EL (cell line): Measurements from ENCODE around the gene LINC01488.

Source experiments
- DNase-seq: peaks from one replicate; pipeline ENCODE4 v3.0.0-alpha.2; 2016

LINC01488 gene

DNA sequence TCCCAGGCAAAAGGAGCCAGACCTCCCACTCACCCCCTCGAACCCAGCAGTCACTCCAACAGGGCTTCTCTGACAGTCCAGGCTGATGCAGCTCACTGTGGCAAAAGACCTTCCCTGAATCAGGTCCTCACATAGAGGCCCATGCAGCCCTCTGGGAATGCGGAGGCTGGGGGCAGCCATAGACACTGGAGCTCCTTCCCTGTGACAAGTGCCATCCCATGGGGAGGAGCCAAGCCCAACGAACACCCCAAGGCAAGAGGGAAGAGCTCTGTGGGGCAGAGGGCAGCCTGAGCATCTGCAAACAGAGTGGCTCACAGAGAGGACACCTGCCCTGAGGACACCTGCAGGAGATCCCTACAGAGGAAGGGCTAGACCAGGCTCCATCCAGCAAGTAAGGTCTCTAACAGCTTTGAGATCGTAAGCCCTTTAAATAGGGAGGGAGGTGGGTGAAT is at the start of gene LINC01488:
TSS of gene LINC01488 (plus strand) at position 271 of the 452 bp plus-strand sequence.
- DNase-seq = no peak

DNA sequence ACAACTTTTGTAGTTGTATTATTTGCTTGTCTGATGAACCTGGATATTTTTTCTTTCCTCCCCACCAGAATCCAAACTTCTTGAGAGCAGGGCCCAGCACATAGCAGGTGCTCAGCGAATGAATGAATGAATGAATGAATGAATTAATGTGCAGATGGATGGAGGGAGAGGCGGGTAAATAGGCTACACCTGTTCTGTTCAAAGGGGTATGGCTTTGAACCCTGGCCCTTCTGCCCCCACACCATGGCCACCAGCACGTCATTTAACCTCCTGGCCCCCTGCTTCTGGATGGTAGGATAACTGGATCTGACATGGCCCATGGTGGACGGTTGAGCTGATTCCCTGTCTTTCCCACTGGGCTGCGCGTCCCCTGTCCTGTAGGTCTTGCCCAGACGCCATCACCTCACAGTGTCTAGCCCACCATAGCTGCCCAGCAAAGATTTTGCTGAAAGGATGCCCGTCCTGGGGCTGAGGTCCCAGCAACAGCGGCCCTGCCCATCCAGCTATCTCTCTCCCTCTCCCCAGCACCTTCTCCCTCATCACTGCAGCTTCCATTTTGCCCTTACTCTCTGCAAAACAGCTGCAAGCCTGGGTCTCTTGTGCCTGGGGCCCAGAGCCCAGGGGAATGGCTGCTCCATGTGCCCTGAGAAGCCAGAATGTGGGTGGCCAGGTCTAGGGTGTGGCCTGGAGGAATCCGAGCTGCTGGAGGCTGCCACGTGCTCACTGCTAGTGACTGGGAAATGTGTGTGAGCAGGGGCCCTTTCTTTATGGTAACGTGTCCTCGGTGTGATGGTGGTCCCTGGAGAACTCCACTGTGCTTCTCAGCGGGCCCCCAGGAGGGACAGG is 49.3 kb upstream of the LINC01488 start:
- DNase-seq = no peak

DNA sequence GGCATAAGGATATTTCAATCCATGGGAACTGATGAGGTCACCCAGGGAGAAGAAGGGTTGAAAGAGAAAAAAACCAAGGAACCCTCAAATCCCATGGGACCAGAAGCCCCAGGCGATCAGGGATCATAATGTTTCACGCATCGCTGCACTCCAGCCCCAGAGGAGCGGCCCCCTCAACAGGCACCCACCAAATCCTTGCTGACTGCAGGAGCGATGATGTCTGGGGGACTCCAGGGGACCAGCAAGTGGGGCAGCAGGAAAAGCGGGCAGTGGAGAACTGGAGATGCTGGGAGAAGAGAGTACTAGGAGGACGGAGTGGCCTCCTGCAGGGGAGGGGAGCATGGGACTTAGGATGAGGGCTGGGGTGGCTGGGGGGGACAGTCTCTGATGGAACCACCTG is 47.7 kb upstream of the LINC01488 start:
- DNase-seq = no peak

DNA sequence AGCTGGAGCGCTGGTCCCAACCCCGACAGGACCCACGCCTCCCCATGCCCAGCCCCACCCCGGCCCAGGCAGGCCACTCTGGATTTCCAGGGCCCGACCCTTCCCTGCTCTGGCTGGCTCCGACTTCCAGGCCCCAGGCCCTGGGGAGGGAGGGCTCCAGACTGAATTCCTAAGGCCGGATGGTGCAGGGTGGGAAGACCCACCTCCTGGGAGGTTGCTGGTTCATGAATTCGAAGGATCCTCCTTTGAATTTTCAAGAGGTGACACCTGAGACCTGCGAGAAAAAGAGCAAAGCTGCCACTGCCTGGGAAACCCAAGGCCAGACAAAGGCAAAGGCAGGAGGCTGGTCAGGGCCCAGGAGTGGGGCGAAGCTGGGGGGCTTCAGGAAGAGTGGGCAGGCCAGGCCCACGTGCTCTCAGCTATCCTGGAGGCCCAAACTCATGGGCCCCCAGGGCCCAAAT is 47.0 kb upstream of the LINC01488 start:
- DNase-seq = no peak

DNA sequence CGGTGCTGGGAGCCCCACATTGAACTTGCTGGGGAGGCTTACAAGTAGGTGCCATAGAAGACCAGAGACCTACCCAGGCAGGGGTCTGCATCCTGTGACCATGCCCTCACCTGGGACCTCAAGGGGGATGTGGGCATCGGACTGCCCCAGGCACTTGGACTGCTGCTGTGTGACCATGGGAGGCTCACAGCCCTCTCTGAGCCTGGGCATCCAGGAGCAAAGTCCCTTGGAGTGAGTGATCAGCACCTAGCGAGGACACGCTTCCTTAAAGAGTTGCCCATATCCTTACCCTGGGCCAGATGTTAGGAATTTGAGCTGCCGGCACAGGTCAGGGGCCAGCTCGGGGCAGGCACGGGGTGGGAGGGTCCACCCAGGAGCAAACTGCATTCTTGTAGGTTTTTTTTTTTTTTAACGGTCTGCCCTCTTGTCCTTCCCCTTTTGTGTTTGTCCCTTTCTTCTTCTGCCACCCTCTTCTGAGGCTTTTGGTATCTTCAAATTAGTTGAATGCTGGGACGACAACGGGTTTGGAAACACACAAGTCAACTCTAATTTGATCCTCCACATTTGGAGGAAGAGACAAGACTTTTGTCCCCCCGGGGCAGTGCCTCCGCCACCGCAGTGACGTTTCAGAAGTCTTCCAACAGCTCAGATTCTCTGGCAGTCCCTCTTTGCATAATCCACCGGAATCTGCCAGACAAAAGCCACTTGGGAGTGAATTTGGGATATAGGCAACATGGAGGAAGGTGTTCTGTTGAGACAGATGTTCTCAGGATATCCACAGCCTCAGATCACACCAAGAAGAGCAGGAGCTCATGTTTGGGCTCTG is 46.1 kb upstream of the LINC01488 start:
- no peak for DNase-seq

DNA sequence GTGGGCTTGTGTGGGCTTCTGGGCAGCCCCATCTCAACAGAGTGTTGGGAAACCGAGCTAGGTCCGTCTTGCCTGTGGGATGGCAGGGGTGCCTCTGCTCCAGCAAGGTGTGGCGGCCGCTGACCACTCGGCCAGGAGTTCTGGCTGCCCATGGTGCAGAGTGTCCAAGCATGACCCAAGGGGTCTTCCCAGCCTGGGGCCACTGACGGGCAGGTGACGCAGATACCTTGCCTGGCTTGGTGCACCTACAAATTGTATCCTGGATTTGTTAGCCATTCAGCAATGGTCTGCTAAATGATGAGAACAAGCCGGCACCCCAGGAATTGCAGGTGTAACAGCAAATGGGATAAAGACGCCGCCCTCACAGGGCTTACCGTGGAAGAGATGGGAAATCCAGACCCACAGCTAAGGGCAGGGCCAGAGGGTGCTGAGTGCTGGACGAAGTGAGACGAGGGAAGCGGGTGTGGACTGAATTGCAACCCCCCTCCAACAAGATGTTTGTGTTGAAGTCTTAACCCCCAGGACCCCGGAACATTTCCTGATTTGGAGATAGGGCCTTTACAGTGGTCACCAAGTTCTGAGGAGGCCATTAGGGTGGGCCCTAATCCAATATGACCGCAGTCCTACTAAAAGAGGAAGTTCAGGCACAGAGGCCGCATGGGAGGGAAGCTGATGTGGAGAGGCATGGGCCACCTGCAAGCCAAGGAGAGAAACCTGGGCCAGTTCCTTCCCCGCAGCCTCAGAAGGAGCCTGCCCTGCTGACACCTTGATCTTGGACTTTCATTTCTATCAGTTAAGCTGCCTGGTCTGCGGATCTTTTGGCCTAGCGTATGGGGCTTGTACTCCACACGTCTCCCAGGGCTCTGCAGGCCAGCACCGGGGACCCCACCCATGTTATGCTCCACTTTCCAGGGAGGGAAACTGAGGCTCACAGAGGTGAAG is 45.2 kb upstream of the LINC01488 start:
- DNase-seq = no peak

DNA sequence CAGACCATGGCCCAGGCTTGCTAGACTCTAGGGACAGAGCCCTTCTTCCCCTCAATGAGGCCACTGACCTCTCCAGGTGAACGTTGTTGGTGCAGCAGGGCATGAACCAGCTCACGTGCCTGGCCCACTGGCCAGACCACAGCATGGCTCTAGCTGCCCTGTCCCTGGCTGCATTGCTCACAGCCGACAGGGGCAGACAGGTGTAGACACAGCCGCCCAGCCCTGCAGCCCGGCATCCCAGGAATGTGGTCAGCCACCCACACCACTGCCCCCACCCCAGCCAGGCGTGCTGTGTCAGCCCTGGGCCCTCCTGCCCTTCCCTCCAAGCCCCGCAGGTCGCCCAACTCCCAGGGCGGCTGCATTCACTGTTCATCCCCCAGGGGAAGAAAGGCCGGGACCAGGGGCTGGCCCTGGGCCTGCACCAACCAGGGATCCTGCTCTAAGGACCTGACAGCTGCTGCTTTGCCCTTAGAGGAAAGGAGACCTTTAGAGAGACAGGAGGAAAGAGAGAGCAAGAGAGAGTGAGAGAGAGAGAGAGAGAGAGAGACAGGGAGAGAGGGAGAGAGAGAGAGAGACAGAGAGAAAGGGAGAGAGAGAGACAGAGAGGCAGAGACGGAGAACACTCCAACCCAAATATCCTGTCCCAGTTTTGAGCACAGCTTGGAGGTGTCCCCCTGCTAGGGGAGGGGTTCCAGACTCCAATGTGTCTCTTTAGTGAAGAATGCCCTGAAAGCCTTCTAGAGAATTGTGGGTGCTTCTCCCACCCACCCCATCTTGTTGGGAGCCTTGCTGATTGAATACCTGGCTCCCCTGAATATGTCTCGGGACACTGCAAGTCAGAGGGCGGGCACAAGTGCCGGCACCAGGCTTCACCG is 44.2 kb upstream of the LINC01488 start:
- DNase-seq = peak; percentile 66

DNA sequence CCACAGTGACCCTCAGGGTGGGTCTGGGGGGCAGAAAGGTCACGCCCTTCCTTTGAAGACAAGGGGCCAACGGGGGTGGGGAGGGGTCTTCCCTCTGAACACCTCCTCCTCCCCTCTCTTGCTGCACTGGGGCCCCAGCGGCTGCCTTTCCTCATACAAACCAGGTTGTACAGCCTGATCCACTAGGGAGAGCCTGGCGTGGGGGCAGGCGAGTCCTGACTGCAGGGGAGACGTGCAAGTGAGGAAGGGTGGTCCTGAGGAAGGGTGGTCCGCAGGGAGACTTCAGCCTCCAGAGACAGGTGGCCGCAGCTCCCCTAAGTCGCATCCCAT is 43.6 kb upstream of the LINC01488 start:
- no peak for DNase-seq

DNA sequence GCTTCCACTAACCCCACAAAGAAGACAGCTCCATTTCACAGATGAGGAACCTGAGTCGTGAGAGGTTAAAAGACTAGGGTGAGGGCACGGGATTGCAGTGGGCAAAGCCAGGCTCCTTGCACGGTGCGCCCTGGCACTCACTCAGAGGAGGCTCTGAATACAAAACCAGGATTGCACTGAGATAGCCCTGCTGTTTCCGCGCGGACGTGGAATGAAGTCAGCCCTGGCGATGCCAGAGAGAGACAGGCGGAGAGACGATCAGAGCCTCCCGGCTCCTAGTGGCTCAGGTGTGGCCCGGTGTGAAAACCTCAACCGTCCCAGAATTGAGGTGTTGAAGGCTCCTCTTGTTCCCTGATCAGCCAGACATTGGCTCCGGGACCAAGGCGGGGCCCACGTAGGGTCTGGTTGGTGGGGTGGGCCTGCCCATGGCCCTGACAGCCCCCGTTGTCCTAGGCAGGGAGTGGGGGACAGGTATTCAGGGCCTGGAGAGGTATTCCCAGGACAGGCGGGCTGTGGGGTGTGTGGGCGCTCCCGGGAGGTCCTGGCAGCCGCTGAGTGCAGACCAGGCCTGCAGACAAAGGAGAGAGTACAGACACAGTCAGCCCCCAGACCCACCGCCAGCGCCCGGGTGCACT is 43.1 kb upstream of the LINC01488 start:
- DNase-seq = no peak

DNA sequence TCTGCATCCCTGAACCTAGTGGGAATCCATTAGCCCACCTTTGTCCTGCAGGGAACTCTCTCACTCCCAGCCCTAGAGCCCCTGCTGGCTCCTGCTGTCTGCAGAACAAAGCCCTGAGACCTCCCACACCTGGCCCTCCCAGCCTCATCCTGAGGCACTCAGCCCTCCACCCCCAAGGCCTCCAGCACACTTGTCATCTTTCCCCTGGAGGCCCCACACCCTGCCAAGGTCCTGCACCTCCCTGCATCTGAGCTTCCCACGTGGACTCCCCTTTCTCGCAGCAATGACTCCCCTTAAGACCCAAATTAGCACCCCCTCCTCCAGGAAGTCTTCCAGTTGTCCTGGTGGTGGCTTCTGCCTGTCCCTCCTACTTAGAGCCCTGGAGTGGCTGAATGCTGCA is 42.3 kb upstream of the LINC01488 start:
- DNase-seq = no peak

DNA sequence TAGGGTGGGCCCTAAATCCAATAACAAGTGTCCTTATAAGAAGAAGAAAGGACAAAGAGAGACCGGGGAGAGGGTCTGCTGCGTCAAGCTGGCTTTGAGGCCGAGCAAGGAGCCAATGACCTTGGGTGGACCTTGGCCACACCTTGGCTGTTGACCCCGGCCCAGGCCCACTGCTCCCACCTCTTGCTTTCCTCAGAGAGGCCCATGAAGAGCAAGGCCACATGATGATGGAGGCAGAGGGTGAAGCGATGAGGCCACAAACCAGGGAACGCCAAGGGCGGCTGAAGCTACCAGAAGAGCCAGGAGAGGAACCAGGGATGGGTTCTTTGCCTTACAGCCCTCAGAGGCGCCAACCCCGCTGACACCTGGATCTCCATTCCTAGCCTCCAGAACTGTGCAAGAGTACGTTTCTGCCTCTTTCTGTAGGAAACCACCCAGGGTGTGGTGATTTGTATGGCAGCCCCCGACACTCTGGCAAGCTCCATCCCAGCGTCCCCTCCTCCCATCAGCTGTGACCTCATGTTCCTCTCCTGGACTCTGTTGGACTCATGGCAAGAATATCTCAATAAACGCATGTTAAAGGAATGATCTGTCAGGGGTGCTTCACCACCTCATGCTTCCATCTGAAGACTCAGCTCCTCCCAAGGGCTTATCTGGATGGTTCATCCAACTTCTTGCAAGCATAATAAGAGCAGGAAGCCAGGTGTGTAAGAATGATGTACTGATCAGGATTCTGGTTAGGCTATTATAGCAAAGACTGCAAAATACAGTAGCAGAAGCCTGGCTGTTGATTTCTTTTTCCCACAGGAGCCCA is 41.6 kb upstream of the LINC01488 start:
- peak; percentile 30 for DNase-seq

DNA sequence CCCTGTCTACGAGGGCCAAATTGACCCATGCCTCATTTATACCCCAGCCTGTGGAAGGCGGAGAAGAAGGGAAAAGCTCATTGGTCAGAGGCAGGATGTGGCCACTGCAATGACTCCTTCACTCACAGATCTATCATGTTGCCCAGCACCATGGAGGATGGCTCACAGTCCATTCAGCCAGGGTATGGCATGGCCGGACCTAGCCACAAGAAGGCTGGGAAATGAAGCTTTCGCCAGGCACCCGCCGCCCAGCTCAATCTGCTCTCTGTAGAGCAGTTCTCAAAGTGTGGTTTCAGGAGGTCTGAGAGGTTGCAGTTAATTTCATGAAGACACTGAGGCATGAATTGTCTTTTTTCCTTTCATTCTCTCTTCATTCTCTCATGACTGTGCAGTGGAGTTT is 40.6 kb upstream of the LINC01488 start:
- no peak for DNase-seq

DNA sequence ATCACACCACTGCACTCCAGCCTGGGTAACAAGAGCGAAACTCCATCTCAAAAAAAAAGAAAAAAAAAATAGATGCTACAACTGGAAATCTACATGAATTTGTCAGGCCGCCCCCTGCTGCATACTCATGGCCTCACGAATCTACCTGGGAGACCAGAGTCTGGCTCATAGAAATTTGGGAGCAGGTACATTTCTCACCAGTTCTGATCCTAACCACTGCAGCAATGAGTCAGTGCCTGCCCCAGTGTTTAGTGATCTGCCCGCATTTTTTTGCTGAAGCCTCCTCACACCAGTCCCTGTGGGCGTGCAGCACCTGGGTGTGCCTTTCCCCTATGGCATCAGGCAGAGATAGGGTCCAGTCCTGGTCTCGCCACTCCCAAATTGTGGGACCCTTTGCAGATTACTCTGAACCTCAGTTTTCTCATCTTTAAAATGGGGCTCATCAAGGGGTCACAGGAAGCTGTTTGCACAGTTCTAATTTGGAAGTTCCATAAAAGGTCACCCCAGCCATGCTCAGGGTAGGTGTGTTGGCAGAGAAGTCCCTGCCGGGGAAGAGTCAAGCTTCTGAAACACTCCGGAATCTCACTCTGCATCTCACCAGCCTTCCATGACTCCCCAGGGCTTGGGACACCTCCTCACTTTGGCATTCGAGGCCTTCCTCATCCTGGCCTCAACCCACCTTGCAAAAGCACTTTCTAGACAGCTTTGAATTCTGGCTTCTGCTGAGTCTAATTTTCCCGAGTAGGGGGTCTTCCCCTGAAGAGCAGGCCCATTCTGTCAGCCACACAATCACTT is 39.3 kb upstream of the LINC01488 start:
- DNase-seq = peak; percentile 19

DNA sequence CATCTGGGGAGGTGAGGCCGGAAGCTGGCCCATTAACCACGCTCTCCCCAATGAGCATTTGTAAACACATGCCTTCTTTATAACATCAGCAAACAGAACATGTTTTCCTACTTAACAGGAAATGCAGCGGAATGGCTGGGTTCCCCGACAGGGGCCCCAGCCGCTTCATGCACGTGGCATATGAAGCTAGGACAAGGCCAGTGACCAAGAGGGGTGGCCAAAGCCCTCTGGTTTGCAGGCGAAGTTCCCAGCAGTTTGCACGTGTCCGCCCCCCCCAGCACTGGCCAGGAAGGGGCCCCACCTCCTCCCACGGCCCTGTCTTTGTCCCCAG is 38.7 kb upstream of the LINC01488 start:
- DNase-seq = peak; percentile 77

DNA sequence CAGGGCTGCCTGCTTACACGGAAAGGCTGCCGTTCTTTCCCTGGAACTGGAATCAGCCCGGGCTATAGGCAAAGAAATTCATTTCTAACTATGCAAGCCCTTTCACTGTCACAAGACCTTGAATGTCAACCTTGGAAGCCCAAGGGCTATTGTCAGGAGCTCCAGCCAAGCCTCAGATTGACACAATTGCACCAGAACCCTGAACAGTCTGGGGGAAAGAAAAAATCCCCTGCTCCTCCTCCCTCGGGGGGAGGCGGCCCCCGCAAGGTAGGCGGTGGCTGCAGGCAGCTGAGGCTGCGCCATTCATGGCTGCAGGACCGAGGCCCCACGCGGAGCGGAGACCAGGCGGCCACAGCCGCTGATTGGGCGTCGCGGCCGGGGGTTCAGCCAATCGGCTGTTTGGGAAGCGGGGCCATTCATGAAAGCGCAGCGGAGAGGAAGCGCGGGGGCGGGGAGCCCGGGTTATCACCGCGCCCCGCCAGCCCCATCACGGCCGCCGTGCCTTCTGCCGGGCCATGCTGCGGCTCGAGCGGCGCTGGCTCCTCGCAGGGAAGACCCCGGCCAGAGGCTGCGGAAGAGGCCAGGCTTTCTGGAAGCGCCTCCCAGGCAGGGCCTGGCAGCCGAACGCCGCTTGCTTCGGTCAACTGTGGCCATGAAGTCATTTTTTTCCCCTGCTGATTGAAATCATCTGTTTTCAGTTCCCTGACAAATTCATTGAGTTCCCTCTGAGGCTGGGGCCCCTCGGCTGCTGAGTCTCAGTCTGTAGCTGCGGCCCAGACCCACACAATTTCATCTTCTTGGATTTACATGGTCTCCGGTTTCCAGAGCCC is 38.1 kb upstream of the LINC01488 start:
- DNase-seq = peak; percentile 96

DNA sequence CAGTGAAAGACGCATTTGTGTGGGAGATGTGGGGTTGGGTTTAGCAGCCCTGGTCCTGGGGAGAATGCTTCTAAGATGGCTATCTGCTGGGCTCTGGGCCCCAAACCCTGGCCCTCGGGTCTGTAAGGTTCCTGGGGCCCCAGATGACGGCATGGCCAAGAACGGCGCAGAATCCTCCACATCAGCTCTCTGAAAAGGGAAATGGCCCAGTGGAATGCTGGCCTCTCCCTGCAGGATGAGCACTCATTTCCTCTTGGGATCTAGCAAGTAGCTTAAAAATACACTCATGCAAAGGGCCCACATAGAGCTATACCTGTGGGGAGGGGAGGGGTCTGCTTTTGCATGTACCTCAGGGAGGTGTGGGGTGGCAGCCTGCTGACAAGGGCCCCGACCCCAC is 37.5 kb upstream of the LINC01488 start:
- DNase-seq = peak; percentile 73

DNA sequence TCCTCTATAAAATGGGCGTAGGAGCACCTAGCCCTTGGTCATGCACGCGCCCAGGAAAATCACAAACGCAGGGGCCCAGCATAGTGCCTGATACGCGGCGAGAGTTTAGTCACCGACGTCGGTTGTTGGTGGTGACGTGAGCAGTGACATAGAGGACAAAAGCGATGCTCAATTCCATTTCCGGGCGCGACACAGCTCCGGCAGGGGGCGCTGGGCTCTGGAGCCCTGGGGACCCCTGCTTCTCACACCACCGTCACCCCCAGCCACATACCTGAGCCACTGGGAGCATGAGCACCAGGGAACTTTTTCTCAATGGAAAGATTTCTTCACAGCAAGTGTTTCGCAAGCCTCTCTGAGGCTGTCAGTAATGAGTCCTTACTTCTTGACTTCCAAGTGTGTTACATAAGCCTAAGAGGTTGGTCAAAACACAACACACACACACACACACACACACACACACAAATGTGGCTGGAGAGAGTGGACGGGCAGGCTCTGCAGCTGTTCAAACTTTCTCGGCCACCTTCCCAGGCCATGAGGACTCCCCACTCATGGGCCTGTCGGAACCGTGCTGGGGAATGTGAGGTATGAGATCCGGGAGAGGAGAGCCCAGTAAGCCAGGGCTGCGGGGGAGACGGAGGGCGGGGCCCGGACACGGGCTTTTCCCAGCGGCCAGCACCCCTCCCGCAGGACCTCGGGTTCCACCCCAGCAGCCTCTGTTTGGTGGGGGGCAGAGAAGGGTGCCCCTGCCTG is 36.9 kb upstream of the LINC01488 start:
- DNase-seq = peak; percentile 74

DNA sequence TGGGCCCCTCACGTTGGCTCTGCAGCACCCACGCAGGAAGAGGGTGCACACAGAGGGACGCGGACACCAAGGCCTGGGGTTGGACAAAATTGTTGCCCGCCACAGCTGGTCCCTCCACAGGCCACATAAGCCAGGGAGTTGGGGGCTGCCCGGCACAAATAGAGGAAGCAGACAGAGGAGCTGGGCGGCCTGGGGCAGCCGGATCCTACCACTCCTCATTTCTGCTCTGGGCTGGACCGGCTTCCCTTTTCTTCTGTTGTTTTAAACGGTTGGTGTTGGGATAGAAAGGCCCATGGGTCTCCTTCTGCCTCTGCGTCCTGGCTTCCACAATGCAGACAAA is 36.4 kb upstream of the LINC01488 start:
- no peak for DNase-seq
